ENCODE data around the gene MRPL27.

DNA sequence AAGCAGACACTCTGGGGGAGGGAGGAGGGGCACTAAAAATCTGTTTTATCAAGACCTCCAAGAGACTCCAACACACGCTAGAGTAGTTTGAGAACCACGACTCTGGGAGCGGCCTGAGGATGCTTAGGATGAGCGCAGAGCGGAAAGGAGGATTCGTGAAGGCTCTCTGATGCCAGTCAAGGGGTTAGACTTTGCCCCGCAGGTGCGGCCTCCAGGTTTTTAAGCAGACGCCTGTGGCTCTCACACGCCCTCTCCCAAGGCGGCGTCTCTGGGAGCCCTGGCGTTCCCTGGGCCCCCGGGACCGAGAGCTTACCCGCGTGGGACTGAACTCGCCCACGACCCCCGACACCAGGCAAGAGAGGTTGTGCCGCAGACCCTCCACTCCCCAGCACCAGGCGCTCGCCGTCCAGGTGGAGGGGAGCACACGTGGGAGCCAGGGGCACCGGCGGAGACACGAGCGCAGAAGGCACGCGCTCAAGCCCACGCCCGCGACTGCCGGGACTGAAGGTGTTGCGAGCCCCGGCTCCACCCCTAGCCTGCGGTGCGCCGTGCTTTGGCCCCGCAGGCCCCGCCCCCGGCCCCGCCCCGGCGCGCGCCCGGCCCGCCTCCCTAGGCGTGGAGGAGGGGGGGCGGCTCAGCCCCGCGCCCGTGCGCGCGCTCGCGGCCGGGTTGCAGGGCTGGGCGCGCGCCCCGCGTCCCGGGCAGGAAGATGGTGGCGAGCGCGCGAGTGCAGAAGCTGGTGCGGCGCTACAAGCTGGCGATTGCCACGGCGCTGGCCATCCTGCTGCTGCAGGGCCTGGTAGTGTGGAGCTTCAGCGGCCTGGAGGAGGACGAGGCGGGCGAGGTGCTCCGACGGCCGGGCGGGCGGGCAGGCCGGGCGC lies 27.3 kb downstream of the MRPL27 start, which contains the start of gene XYLT2:
- TF ChIP-seq CTCF (IDR thresholded peaks at IDR 0.05) = no peak
- no peak for TF ChIP-seq POLR2A (IDR thresholded peaks at IDR 0.05)

Data from lower leg skin (tissue), 3 donors.